H1 (cell line): ENCODE data around the gene CMTM3. TPM values are rescaled to one million over a fixed set of nuclear protein-coding genes. Genes with fewer than 3 reads are reported as not detected.

Source experiments
- BACH1 ChIP-seq: IDR thresholded peaks from 2 replicates; pipeline ENCODE4 v1.6.1; 2012; ENCODE audit warnings: low read length, improper control_type of control experiment
- CHD2 ChIP-seq: IDR thresholded peaks from 2 replicates; pipeline ENCODE4 v1.6.1; 2012; ENCODE audit warnings: low read length, improper control_type of control experiment
- EP300 ChIP-seq, 2 experiments: IDR thresholded peaks; 1 replicate in 1 of 2; 2 replicates in 1 of 2; pipeline ENCODE4 v1.6.1; 2011 to 2012; ENCODE audit warnings: low read depth in 2 of 2, low read length in 2 of 2, mild to moderate bottlenecking in 2 of 2, borderline replicate concordance in 1 of 2, inconsistent platforms in 1 of 2, moderate library complexity in 1 of 2
- NANOG ChIP-seq: IDR thresholded peaks from 2 replicates; pipeline ENCODE4 v1.6.1; 2011; ENCODE audit warnings: low read length, low read depth, mild to moderate bottlenecking, inconsistent platforms; ENCODE audit not compliant: insufficient read depth, poor library complexity, severe bottlenecking
- NRF1 ChIP-seq: IDR thresholded peaks from 2 replicates; pipeline ENCODE4 v1.6.1; 2011; ENCODE audit warnings: mild to moderate bottlenecking, low read depth, low read length, improper control_type of control experiment
- SP2 ChIP-seq: IDR thresholded peaks from 2 replicates; pipeline ENCODE4 v1.6.1; 2012; ENCODE audit warnings: mild to moderate bottlenecking, low read length, inconsistent platforms
- SUZ12 ChIP-seq: fragments of 200-600 bp; sonication (generic); IDR thresholded peaks from 2 replicates; pipeline ENCODE4 v1.6.1; 2012; ENCODE audit warnings: mild to moderate bottlenecking, inconsistent platforms, low read length, moderate library complexity, mixed read lengths
- TCF12 ChIP-seq: IDR thresholded peaks from 2 replicates; pipeline ENCODE4 v1.6.1; 2011; ENCODE audit warnings: low read depth, mild to moderate bottlenecking, low read length
- YY1 ChIP-seq: IDR thresholded peaks from 2 replicates; pipeline ENCODE4 v1.6.1; 2011; ENCODE audit warnings: low read depth, mild to moderate bottlenecking, low read length
- polyA plus RNA-seq, 7 experiments: library from polyadenylated mRNA; depleted of rRNA in 3 of 7; stranded (reverse) in 5 of 7; unstranded in 2 of 7; fragments of >200 nt in 5 of 7; fragments of 200-250 nt in 2 of 7; gene quantifications; 1 replicate in 5 of 7; 2 replicates in 1 of 7; 4 replicates in 1 of 7; pipeline versions ENCODE4 v1.2.1 to v1.2.3, GENCODE V29; 2011 to 2013; ENCODE audit warnings: missing spikeins in 2 of 7, mixed read lengths in 2 of 7
- total RNA-seq: library from RNA; stranded (reverse); fragmentation: NEBNext Ultra II Directional; extraction: Animal tissue kit (Norgen Biotek cat#: 25700); gene quantifications from 2 replicates; pipeline ENCODE4 v1.2.1, GENCODE V29; 2021
- TF ChIP-seq, protein P1 (sequence below): fragments of 300-600 bp; sonication (generic); IDR thresholded peaks from 2 replicates; pipeline ENCODE4 v1.7.1; 2012; ENCODE audit warnings: low read length, moderate library complexity, mild to moderate bottlenecking, inconsistent platforms; ENCODE audit not compliant: insufficient replicate concordance

Gene CMTM3
- total and polyA plus RNA-seq, 2 of the 8 experiments (the other 6 are each of a cell fraction or from before 2014, with no cell fraction given): 24.7 to 24.8 TPM

DNA sequence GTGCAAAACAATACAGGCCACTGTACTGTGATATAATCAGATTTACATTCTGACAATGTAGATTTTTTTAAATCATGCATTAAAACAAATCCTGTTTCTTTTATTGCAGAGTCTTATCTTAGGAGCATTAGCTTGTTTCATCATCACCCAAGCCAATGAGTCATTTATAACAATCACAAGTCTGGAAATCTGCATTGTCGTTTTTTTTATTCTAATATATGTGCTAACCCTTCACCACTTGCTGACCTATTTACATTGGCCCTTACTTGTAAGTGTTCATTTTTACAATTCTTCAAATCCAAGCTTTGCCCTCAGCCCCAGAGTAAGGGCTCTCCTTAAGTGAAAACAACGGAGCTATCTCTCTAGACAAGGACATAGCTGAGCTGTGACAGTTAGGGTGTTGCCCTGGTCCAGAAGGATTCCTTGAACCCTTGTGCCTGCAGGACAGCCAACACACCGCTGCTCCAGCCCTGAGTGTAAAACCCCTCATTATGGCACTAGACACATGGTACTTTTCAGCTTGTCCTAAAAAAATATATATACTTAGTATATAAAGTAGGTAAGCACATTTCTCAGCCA lies 34.6 kb upstream of the CMTM3 start (continued):
- TF ChIP-seq, protein P1, sequence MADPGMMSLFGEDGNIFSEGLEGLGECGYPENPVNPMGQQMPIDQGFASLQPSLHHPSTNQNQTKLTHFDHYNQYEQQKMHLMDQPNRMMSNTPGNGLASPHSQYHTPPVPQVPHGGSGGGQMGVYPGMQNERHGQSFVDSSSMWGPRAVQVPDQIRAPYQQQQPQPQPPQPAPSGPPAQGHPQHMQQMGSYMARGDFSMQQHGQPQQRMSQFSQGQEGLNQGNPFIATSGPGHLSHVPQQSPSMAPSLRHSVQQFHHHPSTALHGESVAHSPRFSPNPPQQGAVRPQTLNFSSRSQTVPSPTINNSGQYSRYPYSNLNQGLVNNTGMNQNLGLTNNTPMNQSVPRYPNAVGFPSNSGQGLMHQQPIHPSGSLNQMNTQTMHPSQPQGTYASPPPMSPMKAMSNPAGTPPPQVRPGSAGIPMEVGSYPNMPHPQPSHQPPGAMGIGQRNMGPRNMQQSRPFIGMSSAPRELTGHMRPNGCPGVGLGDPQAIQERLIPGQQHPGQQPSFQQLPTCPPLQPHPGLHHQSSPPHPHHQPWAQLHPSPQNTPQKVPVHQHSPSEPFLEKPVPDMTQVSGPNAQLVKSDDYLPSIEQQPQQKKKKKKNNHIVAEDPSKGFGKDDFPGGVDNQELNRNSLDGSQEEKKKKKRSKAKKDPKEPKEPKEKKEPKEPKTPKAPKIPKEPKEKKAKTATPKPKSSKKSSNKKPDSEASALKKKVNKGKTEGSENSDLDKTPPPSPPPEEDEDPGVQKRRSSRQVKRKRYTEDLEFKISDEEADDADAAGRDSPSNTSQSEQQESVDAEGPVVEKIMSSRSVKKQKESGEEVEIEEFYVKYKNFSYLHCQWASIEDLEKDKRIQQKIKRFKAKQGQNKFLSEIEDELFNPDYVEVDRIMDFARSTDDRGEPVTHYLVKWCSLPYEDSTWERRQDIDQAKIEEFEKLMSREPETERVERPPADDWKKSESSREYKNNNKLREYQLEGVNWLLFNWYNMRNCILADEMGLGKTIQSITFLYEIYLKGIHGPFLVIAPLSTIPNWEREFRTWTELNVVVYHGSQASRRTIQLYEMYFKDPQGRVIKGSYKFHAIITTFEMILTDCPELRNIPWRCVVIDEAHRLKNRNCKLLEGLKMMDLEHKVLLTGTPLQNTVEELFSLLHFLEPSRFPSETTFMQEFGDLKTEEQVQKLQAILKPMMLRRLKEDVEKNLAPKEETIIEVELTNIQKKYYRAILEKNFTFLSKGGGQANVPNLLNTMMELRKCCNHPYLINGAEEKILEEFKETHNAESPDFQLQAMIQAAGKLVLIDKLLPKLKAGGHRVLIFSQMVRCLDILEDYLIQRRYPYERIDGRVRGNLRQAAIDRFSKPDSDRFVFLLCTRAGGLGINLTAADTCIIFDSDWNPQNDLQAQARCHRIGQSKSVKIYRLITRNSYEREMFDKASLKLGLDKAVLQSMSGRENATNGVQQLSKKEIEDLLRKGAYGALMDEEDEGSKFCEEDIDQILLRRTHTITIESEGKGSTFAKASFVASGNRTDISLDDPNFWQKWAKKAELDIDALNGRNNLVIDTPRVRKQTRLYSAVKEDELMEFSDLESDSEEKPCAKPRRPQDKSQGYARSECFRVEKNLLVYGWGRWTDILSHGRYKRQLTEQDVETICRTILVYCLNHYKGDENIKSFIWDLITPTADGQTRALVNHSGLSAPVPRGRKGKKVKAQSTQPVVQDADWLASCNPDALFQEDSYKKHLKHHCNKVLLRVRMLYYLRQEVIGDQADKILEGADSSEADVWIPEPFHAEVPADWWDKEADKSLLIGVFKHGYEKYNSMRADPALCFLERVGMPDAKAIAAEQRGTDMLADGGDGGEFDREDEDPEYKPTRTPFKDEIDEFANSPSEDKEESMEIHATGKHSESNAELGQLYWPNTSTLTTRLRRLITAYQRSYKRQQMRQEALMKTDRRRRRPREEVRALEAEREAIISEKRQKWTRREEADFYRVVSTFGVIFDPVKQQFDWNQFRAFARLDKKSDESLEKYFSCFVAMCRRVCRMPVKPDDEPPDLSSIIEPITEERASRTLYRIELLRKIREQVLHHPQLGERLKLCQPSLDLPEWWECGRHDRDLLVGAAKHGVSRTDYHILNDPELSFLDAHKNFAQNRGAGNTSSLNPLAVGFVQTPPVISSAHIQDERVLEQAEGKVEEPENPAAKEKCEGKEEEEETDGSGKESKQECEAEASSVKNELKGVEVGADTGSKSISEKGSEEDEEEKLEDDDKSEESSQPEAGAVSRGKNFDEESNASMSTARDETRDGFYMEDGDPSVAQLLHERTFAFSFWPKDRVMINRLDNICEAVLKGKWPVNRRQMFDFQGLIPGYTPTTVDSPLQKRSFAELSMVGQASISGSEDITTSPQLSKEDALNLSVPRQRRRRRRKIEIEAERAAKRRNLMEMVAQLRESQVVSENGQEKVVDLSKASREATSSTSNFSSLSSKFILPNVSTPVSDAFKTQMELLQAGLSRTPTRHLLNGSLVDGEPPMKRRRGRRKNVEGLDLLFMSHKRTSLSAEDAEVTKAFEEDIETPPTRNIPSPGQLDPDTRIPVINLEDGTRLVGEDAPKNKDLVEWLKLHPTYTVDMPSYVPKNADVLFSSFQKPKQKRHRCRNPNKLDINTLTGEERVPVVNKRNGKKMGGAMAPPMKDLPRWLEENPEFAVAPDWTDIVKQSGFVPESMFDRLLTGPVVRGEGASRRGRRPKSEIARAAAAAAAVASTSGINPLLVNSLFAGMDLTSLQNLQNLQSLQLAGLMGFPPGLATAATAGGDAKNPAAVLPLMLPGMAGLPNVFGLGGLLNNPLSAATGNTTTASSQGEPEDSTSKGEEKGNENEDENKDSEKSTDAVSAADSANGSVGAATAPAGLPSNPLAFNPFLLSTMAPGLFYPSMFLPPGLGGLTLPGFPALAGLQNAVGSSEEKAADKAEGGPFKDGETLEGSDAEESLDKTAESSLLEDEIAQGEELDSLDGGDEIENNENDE: no peak
- TF ChIP-seq SUZ12: no peak
- no peak for TF ChIP-seq TCF12
- TF ChIP-seq CHD2: no peak
- TF ChIP-seq NRF1: no peak
- TF ChIP-seq BACH1: no peak
- TF ChIP-seq NANOG: no peak
- no peak for TF ChIP-seq SP2
- TF ChIP-seq EP300 (IDR thresholded peaks at IDR 0.05; ENCODE audit: borderline replicate concordance in 1 of 2, low read depth in 2 of 2, low read length in 2 of 2): no peak
- TF ChIP-seq YY1: no peak
